Neuronal stem cell (in vitro differentiated cells): ENCODE measurements around the gene NUMA1.

Experiments used
- DNase-seq: peaks from one replicate; pipeline ENCODE4 v3.0.0-alpha.2; 2013; ENCODE audit warnings: low spot score
- H2AFZ ChIP-seq: one replicate; pipeline ENCODE4 v1.6.1; 2013; ENCODE audit warnings: mild to moderate bottlenecking, low read length, inconsistent platforms
- H2AK5ac ChIP-seq: 2 replicates; pipeline ENCODE4 v1.6.1; 2013; ENCODE audit warnings: low read depth, mild to moderate bottlenecking, inconsistent platforms, low read length, moderate library complexity, mixed read lengths
- H2BK120ac ChIP-seq: 2 replicates; pipeline ENCODE4 v1.6.1; 2013; ENCODE audit warnings: low read depth, mild to moderate bottlenecking, inconsistent platforms, low read length, moderate library complexity, mixed read lengths
- H2BK12ac ChIP-seq: one replicate; pipeline ENCODE4 v1.6.1; 2013; ENCODE audit warnings: low read length, inconsistent platforms
- H2BK15ac ChIP-seq: 2 replicates; pipeline ENCODE4 v1.6.1; 2013; ENCODE audit warnings: mild to moderate bottlenecking, low read length, inconsistent platforms, mixed read lengths
- H2BK5ac ChIP-seq: one replicate; pipeline ENCODE4 v1.6.1; 2013; ENCODE audit warnings: inconsistent platforms, mild to moderate bottlenecking, low read length, moderate library complexity
- H3K14ac ChIP-seq: one replicate; pipeline ENCODE4 v1.6.1; 2013; ENCODE audit warnings: low read length, inconsistent platforms
- H3K18ac ChIP-seq: 2 replicates; pipeline ENCODE4 v1.6.1; 2013; ENCODE audit warnings: low read length, inconsistent platforms
- H3K23ac ChIP-seq: 2 replicates; pipeline ENCODE4 v1.6.1; 2013; ENCODE audit warnings: low read depth, mild to moderate bottlenecking, mixed read lengths, low read length, inconsistent platforms; ENCODE audit not compliant: poor library complexity
- H3K27ac ChIP-seq: replicated peaks from 3 replicates; pipeline ENCODE4 v1.5.1; 2013; ENCODE audit warnings: low read length, inconsistent platforms
- H3K27me3 ChIP-seq, 3 experiments: 2 replicates each; pipeline ENCODE4 v1.6.1; 2013; ENCODE audit warnings: low read length in 3 of 3, mild to moderate bottlenecking in 2 of 3, inconsistent platforms in 1 of 3, low read depth in 1 of 3, mixed read lengths in 1 of 3, moderate library complexity in 1 of 3; ENCODE audit not compliant: control insufficient read depth in 3 of 3, insufficient read depth in 3 of 3
- H3K36me3 ChIP-seq, 2 donors: replicated peaks in 1 of 2; 2 replicates each; pipeline ENCODE4 v1.6.1; 2013; ENCODE audit warnings: low read length in 2 of 2; ENCODE audit not compliant: control insufficient read depth in 2 of 2, insufficient read depth in 2 of 2
- H3K4ac ChIP-seq: 2 replicates; pipeline ENCODE4 v1.6.1; 2013; ENCODE audit warnings: inconsistent platforms, mild to moderate bottlenecking, low read length, moderate library complexity
- H3K4me1 ChIP-seq, 2 donors: 1 replicate in 1 of 2; 2 replicates in 1 of 2; pipeline ENCODE4 v1.6.1; 2013; ENCODE audit warnings: low read length in 2 of 2, low read depth in 1 of 2; ENCODE audit not compliant: control insufficient read depth in 2 of 2, insufficient read depth in 1 of 2
- H3K4me2 ChIP-seq: one replicate; pipeline ENCODE4 v1.6.1; 2013; ENCODE audit warnings: mild to moderate bottlenecking, low read length, inconsistent platforms; ENCODE audit not compliant: insufficient read depth, poor library complexity, severe bottlenecking
- H3K4me3 ChIP-seq, 2 donors: 2 replicates each; pipeline ENCODE4 v1.5.1; 2013; ENCODE audit warnings: low read length in 2 of 2, mild to moderate bottlenecking in 2 of 2, inconsistent platforms in 1 of 2, moderate library complexity in 1 of 2
- H3K79me1 ChIP-seq: one replicate; pipeline ENCODE4 v1.6.1; 2013; ENCODE audit warnings: low read depth, mild to moderate bottlenecking, inconsistent platforms, low read length, moderate library complexity
- H3K9ac ChIP-seq: one replicate; pipeline ENCODE4 v1.6.1; 2013; ENCODE audit warnings: mild to moderate bottlenecking, low read depth, low read length, inconsistent platforms; ENCODE audit not compliant: poor library complexity
- H3K9me3 ChIP-seq, 2 donors: replicated peaks in 1 of 2; 2 replicates each; pipeline versions ENCODE3 to v1.6.1; 2013; ENCODE audit warnings: low read length in 2 of 2, mild to moderate bottlenecking in 2 of 2, inconsistent platforms in 1 of 2, low read depth in 1 of 2, mixed read lengths in 1 of 2, moderate library complexity in 1 of 2; ENCODE audit not compliant: control insufficient read depth in 2 of 2, insufficient read depth in 1 of 2
- H4K8ac ChIP-seq: one replicate; pipeline ENCODE4 v1.6.1; 2013; ENCODE audit warnings: low read depth, mild to moderate bottlenecking, inconsistent platforms, low read length, moderate library complexity
- H4K91ac ChIP-seq: one replicate; pipeline ENCODE4 v1.6.1; 2013; ENCODE audit warnings: low read length, low read depth, mild to moderate bottlenecking, inconsistent platforms; ENCODE audit not compliant: poor library complexity
- WGBS, 2 donors: extraction: QIAGEN DNeasy Blood & Tissue Kit; methylation state at CpG; one replicate each; pipeline ENCODE4 v1.1.7; 2013; ENCODE audit warnings: missing lambda C conversion rate in 2 of 2, mixed read lengths in 1 of 2; ENCODE audit not compliant: insufficient read length in 2 of 2, insufficient replicate concordance in 1 of 2; ENCODE audit errors: extremely low coverage in 2 of 2; 5-methylcytosine and 5-hydroxymethylcytosine counted together

Gene NUMA1

DNA sequence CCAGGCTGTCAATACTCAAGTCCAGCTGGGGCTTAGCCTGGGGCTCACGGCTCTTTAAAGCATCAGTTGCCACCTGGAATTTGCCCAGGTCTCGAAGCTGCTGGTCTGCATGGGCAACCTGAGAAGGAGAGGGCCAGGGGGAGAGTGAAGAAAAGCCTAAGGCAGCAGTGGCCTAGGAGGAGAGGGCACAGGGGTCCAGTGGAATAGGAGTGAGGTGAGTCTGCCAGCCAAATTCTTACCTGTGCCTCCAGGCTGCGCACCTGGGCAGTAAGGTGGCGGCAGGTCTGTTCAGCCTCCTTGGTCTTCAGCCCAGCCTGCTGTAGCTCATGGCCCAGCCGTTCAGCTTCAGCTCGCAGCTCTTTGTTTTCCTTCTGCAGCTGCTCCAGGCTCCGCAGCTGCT, 71.6 kb downstream of the NUMA1 start:
- no CpG with 5 or more reads among the region's 7 CpGs for WGBS, 2 donors
- peaks cover 89 to 99% of the 10 kb centered on the region in 2 donors for H3K36me3 ChIP-seq

DNA sequence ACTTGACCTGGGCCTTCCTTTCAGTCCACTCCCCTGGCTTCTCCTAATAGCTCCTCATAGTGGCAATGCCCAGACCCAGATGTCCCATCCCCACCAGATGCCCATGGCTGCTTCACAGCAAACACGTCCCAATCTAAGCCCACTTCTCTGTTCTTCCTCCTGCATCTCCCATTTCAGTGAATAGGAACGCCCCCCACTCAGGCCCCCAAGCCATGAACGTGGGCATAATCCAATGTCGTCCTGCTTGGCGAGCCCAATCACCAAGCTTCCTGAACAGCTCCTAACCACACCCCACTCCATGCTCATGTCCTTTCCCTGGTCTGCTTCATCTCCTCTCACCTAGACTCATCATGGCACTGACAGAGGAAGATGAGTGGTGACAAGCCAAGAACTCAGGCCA, 72.8 kb downstream of the NUMA1 start:
- no peak for DNase-seq
- Histone ChIP-seq H3K36me3 (peaks cover 87 to 99% of the 10 kb centered on the region in 2 donors), H3K14ac (no peak overlapping the region), H3K4me3 (no peak overlapping the region), H2BK5ac (no peak overlapping the region), H2BK120ac (no peak overlapping the region), H2AFZ (no peak overlapping the region), H2BK15ac (no peak overlapping the region), H4K8ac (no peak overlapping the region), H3K27ac (no peak overlapping the region), H3K23ac (no peak overlapping the region), H4K91ac (no peak overlapping the region), H3K4ac (no peak overlapping the region), H3K9me3 (no peaks in the 10 kb centered on the region), H3K9ac (no peak overlapping the region), H2BK12ac (no peak overlapping the region), H3K27me3 (no peaks in the 10 kb centered on the region), H3K18ac (no peak overlapping the region), H3K4me2 (no peak overlapping the region), H2AK5ac (no peak overlapping the region), H3K79me1 (peaks cover 5% of the 10 kb centered on the region), H3K4me1 (no peaks in the 10 kb centered on the region)
- whole genome bisulfite sequencing, 2 donors = no CpG with 5 or more reads among the region's 5 CpGs

More for the DNA sequence above, 71.6 kb downstream of the NUMA1 start:
- Histone ChIP-seq H2BK15ac (no peak overlapping the region), H3K9ac (no peak overlapping the region), H3K9me3 (no peaks in the 10 kb centered on the region), H3K23ac (peak overlapping the region; percentile 46), H4K8ac (no peak overlapping the region), H3K4me3 (no peak overlapping the region), H3K4ac (no peak overlapping the region), H3K27ac (no peak overlapping the region), H3K18ac (no peak overlapping the region), H2AK5ac (no peak overlapping the region), H2AFZ (no peak overlapping the region), H3K14ac (no peak overlapping the region), H3K27me3 (no peaks in the 10 kb centered on the region), H2BK12ac (no peak overlapping the region), H3K4me2 (no peak overlapping the region), H2BK5ac (no peak overlapping the region), H3K79me1 (peaks cover 5% of the 10 kb centered on the region), H2BK120ac (no peak overlapping the region), H3K4me1 (no peaks in the 10 kb centered on the region), H4K91ac (no peak overlapping the region)
- no peak for DNase-seq

DNA sequence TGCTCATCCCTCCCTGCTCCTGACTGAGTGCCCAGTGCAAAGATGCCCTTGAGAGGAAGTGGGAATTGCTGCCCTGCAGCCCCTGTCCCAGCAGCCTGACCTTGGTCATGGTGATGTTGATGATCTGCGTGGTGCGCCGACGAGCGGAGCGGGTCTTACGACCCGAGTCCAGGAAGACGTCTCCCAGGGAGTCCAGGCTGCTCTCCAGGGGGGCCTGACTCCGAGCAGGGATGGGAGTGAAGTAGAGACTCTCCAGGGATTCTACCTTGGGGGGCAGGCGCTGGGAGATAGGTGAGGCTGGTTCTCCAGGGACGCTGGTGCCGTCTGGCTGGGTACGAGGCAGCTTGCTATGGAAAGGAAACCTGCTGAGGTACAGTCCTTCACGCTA, 73.3 kb downstream of the NUMA1 start:
- Histone ChIP-seq H3K18ac (no peak overlapping the region), H4K91ac (peak overlapping the region; percentile 89), H3K4ac (no peak overlapping the region), H2AK5ac (no peak overlapping the region), H3K27me3 (no peaks in the 10 kb centered on the region), H3K9ac (no peak overlapping the region), H2BK5ac (no peak overlapping the region), H3K4me2 (no peak overlapping the region), H3K14ac (no peak overlapping the region), H4K8ac (peak overlapping the region; percentile 20), H3K9me3 (no peaks in the 10 kb centered on the region), H2BK120ac (no peak overlapping the region), H2BK12ac (no peak overlapping the region), H3K4me1 (no peaks in the 10 kb centered on the region), H3K23ac (peak overlapping the region; percentile 96), H2AFZ (no peak overlapping the region), H3K36me3 (peaks cover 87 to 99% of the 10 kb centered on the region in 2 donors), H3K4me3 (no peak overlapping the region), H3K27ac (no peak overlapping the region), H2BK15ac (no peak overlapping the region), H3K79me1 (peaks cover 2% of the 10 kb centered on the region)
- no peak for DNase-seq
- WGBS, 2 donors = no CpG with 5 or more reads among the region's 15 CpGs

DNA sequence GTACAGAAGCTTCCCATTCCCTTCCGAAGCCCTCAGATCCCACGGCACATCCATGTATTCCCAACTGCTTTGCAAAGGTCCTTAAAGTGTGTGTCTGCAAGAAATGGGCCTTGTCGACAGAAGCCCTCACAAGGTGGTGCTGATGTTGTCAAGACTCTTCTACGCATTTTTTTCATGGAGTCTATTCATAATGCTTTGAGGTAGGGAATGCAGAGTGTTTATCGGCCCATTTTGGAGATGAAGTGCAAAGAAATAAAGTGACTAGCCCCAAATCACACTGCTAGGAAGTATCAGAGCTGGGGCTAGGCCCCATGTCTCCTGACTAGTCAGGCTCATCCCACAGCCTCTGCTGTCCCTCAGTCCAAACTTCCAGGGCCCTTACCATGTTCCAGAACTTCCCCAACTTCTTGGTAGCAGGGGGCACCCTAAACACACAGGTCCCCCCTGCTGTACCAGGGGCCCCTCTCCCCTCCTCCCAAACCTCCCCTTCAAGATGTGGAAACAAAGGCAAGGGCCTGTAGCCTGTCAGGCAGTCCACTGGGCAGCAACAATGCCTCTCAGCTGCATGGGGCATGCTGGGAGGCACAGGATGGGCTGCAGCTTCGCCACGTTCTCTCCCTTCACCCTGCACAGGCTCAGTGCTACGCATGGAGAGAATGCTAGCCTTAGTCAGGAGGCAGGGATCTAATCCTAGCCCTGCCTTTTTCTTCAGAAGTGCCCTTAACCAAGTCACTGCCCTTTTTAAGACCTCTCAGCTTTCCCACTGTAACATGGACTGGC, 73.8 kb downstream of the NUMA1 start:
- peaks cover 86 to 99% of the 10 kb centered on the region in 2 donors for H3K36me3 ChIP-seq
- no CpG with 5 or more reads among the region's 8 CpGs for WGBS, 2 donors

More for the DNA sequence above, 73.8 kb downstream of the NUMA1 start:
- H2BK15ac ChIP-seq = no peak overlapping the region
- H3K4me3 ChIP-seq = no peak overlapping the region
- no peaks in the 10 kb centered on the region for H3K27me3 ChIP-seq
- DNase-seq = no peak
- no peak overlapping the region for H2AK5ac ChIP-seq
- no peak overlapping the region for H3K18ac ChIP-seq
- peak overlapping the region; percentile 20 for H4K8ac ChIP-seq
- H3K79me1 ChIP-seq = no peaks in the 10 kb centered on the region
- H4K91ac ChIP-seq = peak overlapping the region; percentile 89
- no peak overlapping the region for H3K27ac ChIP-seq
- no peak overlapping the region for H3K14ac ChIP-seq
- H3K23ac ChIP-seq = peak overlapping the region; percentile 96
- H2BK120ac ChIP-seq = no peak overlapping the region
- H3K4ac ChIP-seq = no peak overlapping the region
- H3K4me1 ChIP-seq = peaks cover 0 to 2% of the 10 kb centered on the region in 2 donors
- no peak overlapping the region for H2BK12ac ChIP-seq
- no peak overlapping the region for H2BK5ac ChIP-seq
- H3K4me2 ChIP-seq = no peak overlapping the region
- H3K9me3 ChIP-seq = no peaks in the 10 kb centered on the region
- H2AFZ ChIP-seq = no peak overlapping the region
- H3K9ac ChIP-seq = no peak overlapping the region
